Inferior parietal cortex (tissue), 1 donor: Measurements from ENCODE around the gene MBNL1.
"Not testable (repeated sequence)": the region's sequence is repeated elsewhere in the genome, so short reads cannot be mapped to it uniquely, and the experiment has no call there.

Source experiments
- DNase-seq: peaks from one replicate; pipeline ENCODE4 v3.0.0-alpha.2; 2016; ENCODE audit errors: extremely low spot score

MBNL1 gene

DNA sequence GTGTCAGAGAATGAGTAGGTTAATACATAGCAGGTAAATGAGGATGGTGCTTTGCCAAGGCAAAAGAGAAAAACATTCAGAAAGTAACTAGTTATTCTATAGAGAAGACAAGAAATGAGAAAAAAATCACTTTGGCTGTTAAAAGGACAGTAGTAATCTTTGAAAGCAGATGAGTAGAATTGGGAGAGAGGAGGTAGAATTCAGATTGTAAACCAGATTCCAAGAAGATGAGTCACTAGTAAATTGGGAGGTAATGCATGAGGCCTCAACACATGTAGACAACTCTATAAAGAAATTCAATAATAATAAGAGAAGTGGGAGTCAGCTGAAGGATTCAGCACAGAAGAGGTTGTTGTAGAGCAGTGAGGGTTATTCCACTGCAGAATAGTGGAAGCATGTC lies 81.4 kb downstream of the MBNL1 start:
- DNase-seq, result no peak

DNA sequence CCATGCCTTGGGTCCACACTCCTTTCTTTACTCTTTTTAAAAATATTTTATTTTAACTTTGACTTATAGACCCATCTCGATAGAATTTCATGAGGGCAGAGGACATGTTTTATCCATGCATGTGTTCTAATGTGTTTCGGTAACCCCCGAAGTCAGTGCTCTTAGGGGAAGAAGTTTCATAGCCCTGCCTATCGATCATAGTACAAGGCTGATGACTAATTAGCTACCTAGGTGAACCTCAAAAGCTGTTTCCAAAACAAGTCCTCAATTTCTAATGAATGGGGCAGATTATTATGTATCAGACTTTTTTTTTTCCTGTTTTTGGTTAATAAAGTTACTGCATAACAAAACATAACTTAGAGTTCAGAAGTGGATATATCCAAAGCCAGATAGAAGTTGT lies 82.0 kb downstream of the MBNL1 start:
- DNase-seq, result no peak

DNA sequence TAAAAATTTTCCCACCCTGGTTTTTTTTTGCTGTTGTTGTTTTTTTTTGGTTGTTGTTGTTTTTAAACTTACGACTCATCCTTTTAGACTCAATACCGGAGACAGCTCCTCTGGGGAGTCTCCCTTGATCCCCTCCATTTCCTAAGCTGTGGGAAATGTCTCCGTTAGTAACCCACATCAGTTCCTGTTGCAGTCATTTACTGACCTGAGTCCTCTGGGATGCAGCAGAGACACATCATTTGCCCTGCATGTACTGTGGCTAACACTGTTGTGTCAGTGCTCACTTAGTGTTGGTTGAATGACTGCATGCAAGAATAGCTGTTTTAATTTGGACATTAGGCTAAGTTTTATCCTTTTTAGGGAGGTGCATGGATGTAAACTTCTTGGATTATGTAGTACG lies 83.8 kb downstream of the MBNL1 start:
- no peak for DNase-seq

DNA sequence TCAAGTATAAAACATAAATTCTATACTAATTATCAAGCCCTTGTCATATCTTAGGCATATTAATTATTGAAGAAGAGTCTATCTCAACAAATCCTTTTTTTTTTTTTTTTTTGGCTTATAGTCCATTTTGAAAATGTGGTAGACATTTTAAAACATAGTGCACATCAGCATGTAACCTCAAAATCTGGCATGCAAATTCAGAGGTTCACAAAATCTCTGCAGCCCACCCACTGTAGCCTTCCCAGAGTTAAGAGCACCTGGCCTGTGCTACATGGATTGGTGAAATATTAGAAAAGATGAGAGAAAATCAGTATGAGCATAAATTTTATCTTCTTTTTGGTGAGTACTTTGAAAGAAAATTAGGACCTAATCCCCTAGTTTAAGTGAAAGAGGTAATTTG lies 84.8 kb downstream of the MBNL1 start:
- no peak for DNase-seq

DNA sequence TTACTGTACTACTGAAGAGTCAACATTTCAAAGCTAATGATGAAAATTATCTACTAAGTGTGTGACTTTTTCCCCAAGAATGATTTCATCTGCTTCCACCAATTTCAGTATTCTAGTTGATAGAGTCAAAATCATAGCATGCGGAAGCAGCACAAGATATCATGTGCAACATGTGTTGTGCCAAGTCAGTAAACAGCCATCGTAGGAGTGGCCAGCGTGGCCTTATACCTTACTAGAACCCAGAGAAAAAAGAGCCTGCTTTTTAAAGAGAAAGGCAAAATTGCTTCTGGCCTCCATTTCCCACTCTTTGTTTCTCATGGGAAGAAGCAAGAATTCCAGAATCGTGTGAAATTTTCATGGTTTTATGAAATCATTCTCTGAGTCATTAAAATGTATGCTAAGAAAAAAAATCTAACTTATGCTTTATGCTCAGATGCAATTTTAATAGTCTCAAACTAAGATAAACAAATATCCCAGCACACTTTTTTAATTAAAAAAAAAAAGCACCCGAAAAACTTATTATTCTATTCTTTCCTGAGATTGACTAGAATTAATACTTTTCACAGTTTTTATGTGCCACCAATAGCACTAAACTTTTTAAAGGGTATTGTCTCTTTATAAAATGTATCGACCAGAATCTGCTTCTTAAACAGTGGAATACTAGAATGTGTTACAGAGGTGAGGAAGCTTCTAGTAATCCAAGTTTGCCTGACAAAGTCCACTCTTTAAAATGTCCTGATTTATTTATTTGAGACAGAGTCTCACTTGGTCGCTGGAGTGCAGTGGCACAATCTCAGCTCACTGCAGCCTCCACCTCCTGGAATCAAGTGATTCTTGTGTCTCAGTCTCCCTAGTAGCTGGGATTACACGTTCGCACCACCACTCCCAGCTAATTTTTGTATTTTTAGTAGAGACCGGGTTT lies 87.3 kb downstream of the MBNL1 start:
- no peak for DNase-seq

DNA sequence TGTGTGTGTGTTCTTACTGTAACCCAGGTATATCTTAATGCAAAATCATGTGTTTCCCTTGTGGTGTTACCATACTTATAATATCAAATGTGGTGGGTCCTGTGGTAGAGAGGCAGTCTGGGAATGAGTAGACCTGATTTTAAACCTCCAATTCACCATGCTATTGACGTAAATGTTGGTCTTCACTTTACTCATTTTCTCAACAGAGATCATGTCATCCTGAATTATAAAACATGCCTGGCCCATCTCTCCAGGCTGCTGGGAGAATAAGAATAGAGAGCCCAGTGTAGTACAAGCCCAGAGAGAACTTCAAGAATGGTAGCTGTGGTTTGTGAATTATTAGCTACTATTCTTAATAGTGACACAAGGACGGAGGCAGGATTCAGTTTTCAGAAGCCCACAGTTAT lies 88.1 kb downstream of the MBNL1 start:
- DNase-seq, result no peak

DNA sequence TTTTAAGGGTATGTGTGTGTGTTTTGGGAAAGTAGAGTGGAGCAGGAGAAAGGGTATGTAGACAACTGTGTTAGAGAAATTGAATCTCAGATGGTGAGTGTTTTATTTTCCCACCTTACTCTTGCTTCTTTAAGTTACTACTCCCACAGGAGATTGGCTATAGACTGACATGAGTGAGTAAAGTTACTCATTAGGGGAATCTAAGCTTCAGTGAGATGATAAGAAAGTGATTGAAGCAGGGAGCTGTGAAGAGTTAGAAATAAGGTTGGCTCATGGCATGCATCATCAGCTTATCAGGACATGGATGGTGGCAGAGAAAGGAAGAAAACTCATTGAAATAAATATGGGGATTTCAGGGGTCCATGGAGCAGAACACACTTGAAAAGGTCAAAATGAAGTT lies 88.9 kb downstream of the MBNL1 start:
- no peak for DNase-seq

DNA sequence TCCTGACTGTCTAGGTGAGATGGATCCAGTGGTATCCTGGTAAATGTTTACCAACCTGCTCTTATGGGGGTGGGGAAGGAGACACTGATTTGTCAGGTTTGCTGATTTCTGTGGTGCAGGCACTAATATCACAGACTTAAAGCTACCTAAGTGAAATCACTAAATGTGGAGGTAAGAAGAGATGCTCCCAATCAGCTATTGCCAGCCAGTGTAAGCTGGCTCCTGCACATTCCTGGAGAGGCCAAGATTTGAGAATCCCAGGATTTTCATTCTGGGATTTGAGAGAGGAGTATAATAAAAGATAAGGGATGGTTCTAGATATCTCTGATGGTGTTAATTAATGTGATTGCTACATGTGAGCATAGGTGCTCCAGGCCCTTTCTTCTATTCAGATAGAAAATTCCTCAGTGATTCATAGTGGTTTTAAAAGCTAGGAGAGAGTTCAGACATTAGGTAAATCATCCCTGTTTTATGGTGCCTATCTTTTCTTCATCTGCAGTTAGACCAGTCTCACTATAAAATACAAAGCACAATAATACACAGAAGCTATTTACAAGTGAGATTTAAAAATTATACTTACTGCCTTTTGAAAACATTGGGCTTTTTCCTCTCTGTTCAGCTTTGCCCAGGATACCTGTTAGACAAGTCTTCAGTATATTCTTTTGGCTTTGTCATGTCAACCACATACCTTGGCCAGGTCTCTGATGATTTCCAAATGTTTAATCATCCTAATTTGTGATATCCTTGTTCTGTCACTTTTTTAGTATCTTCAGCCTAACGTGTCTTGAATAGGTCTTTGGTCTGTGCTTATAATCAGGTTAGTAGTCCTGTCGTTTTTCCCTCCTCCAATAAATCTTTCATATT lies 90.9 kb downstream of the MBNL1 start:
- DNase-seq, result no peak

DNA sequence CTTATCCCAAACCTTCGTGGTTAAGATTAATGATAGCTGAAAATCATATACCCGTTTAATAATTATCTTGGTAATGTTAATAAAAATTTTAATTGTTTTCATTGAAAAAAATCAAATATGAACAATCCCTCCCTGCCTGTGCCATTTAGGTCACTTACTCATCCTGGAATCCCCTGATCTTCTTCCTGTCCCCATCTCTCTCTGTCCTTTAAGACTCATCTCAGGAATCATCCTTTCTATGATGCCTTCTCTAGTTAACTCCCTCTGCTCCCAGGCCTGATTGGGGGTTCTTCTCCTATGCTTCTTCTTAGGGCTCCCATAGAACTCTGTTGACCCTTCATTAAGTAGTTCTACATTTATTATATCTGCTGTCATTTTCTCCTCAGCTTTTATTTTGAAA lies 91.6 kb downstream of the MBNL1 start:
- DNase-seq, result no peak

DNA sequence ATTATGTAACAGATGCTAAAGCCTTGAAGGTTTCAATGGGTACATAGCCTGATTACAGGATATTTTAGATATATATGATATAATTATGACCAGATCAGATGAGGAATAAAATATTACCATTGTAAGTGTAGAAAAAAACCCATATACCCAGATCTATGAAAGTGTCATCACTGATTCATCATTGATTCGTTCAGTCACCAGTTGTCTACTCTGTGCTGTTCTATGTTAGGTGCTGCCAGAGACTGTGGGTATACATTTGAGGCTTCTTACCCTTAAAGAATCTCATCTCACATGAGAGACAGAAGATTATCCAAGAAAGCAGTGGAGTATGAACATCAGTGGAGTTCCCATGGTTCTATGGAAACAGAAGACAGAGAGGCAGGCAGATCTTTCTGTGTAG lies 92.2 kb downstream of the MBNL1 start:
- DNase-seq, result no peak

DNA sequence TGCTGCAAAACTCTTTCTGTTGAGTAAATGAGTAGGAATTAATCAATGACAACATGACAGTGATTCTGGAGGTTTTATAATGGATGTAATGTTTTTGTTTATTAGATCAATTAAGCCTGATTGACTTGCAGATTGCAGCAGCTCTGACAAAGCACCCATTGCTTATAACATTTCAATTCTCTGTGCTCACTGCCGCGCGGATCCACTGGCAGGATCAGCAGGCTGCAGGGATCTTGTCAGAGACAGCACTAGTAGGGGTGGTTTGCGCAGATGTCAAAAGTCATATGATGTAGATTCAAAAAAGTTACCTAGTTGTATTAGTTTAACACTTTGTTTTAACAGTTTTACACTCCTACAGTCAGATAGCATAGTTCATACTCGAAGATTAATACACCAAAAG lies 93.4 kb downstream of the MBNL1 start:
- no peak for DNase-seq

DNA sequence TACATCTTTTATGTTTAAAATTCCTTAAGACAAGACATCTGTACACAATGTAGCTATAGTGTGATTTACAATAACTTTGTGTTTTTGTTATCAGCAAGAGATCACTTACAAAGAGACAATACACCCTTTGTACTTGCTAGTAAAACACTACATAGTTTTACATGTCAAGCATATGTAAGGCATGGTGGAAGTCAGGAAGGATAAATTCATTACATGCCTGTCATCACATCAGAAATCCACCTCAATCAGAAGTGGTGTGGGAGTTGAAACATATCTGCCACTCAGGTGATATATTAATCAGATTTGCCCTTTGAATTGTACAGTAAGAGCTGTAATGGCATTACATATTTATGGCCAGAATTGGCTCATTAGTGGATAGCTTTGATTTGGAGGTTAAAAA lies 95.5 kb downstream of the MBNL1 start:
- no peak for DNase-seq

DNA sequence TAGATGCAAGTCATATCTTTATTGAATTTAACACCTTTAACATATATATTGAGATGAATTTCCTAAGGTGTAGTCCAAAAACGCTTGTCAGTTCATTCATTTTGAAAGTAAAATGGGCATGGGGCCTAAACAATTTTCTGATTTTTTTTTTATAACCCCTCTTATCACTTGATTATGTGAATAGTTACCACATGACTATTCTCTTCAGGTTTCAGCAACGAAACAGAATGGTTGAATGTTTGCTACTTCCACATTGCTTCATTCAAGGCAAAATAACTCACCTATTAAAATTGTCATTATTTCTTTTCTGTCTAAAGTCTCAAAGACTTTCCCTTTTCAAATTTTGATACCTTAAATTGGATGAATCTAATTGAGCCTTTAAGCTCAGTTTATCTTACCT lies 96.4 kb downstream of the MBNL1 start:
- DNase-seq, result no peak

DNA sequence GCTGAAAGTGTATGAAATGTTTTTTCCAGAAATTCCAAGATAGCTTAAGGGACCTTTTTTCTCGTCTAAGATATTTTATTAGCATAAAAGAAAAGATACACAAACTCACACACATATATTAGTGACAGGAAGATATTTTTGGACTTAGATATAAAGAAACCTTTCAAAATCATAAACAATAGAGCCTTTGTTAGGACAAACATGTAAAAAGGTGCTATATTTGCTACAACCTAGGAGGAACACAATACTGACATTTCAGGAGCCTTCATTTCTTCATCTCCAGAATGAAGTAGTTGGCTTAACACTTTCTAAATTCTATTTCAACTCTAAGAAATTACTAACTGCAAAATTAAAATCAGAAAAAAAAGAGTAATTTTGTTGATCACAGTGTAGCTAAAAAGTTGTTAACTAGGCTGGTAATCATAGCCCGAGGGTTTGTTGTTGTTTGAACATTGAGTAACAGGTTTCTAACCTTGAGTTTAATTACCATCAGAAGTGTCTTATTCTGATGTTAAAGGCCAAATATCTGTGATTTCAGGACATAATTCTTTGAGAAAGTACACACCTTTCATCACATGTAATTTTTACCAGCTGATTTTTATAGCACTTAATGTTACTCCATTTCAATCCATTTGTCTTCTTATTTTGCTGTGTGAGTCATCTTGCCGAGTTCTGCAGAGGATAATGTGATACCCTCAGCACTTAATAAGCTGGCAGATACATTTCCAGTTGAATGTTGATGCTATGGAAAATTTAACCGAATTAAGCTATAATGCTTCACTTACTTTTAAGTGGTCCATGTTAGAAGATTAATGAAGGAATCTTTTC lies 97.3 kb downstream of the MBNL1 start:
- DNase-seq, result no peak

DNA sequence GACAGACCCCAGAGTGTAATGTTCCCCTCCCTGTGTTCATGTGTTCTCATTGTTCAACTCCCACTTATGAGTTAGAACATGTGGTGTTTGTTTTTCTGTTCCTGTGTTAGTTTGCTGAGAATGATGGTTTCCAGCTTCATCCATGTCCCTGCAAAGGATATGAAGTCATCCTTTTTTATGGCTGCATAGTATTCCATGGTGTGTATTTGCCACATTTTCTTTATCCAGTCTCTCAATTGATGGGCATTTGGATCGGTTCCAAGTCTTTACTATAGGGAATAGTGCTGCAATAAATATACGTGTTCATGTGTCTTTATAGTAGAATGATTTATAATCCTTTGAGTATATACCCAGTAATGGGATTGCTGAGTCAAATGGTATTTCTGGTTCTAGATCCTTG lies 98.5 kb downstream of the MBNL1 start:
- DNase-seq, result not testable (repeated sequence)

DNA sequence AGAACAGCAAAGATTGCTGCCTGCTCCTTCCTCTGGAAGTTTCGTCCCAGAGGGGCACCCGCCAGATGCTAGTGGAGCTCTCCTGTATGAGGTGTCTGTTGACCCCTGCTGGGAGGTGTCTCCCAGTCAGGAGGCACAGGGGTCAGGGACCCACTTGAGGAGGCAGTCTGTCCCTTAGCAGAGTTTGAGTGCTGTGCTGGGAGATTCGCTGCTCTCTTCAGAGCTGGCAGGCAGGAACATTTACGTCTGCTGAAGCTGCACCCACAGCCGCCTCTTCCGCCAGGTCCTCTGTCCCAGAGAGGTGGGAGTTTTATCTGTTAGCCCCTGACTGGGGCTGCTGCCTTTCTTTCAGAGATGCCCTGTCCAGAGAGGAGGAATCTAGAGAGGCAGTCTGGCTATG lies 103.9 kb downstream of the MBNL1 start:
- not testable (repeated sequence) for DNase-seq

DNA sequence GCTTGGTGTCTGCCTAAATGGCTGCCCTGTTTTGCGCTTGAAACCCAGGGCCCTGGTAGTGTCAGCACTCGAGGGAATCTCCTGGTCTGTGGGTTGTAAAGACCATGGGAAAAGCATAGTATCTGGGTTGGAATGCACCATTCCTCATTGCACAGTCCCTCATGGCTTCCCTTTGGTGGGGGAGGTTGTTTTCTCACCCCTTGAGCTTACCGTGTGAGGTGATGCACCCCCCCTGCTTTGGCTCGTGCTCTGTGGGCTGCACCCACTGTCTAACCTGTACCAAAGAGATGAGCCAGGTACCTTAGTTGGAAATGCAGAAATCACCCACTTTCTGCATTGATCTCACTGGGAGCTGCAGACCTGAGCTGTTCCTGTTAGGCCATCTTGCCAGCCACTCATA lies 104.7 kb downstream of the MBNL1 start:
- DNase-seq, result no peak

DNA sequence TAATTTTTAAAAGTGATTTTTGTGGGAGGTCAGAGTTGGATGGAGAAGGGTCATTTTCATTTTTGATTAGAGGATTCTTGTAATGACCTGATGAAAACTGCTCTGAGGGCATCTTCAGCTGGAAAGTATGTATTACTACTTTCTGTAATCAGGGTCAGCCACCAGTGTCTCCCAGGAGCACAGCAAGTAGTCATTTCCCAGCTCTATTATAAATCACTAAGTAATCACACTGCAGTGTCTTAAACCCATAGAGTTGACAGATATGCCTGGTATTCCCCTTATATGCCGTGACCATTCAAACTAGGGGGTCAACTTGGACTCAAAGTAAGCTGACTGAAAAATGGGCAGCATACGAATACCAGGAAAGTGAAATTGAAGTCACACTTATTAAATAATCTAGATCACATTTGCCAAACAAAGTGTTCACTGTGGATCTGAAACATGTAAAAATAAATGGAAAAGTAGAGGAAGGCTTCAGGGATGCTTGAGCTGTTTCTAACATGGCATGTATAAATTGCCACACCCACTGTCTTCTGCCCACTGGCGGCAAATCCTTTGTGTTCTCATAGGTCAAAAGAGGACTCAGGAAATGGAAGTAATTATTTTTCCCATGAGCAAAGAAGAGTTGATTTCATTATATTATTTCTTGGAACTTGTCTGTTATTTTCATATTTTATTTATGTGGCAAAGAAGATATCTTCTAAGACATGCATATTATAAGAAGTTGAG lies 105.7 kb downstream of the MBNL1 start:
- no peak for DNase-seq

DNA sequence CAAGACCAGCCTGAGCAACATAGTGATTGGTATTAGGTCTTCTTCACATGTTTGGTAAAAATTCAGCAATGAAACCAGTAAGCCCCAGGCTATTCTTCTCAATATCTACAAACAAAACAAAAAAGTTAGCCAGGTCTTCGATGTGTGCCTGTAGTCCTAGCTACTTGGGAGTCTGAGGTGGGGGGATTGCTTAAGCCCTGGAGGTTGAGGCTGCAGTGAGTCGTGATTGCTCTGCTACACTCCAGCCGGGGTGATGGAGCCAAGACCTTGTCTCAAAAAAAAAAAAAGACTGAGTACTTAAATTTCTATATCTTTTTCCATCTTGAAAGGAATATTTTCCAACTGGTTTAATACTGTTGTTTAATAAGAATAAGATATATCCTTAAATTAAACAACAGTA lies 106.8 kb downstream of the MBNL1 start:
- no peak for DNase-seq

DNA sequence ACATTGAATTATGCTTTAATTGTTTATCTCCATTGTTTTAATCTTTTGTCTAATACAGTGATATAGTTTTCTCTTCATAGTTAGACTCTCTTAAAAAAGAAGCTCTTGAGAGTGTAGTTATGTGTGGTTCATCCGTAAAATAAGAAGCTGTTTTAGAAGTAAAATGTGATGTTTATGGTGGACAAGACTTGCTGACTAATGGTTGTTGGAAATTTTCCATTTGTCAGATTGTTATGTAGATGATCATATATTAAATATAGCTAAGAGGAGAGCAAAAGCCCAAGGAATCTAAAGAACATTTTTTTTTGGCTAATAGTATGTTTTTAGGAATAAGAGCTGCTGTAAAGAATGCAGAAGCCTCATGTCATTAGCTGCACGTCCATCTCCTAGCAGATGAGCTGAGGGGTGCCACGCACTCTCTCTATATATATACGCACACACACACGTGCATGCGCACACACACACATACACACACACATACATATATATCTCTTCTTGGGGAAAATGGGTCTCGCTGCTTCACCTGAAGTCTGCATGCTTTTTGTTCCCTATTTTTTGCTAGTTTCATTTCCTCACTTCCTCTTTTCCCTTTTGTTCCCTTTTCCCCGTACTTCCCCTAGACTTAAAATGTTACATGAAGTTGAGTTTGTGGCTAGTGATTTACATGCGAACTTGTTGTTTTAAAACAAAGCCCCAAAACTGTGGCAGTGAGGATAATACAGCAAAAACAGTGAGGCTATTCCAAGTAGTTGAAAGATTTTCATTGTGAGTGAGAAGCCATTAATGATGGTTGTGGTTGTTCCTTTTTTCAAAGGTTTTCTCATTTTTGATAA lies 107.8 kb downstream of the MBNL1 start:
- DNase-seq, result peak; percentile 73
